ENCODE results near the gene CCT8L2.
"Not testable (repeated sequence)": the region's sequence is repeated elsewhere in the genome, so short reads cannot be mapped to it uniquely, and the experiment has no call there.

Gene CCT8L2

DNA sequence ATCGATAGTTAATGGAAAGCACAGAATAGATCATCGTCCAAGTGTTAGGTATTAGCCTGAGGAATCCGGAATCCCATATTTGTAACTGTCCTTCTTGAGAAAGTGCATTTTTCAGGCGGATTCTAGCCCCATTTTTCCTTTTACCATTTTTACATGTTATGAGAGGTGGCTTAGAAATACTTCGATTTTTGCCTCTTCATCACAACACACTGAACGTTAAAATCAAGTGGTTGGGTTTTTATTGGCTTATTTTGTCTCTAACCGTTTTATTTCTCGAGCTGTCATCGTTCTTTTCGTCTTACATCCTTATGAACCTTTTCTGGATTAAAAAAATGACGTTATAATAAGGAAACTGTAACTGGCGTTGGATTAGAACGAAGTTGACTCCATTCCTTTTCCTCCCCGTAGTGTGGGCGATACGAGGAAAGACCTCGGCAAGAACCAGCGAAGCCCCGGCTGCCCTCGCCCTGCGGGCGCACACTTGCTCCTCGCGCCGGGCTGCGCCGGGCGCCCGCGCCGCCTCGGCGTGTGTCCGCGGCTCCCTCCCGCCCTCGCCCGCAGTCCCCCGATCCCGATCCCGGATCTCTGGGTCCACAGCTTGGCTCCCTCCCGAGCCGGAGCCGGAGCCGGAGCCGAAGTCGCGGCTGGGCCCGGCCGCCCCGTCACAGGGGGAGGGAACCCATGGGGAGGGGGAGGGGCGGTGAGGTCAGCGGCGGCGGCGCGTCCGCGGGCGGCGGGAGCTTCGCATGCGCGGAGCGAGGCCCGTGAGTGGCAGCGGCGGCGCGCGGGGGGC, 8.2 kb upstream of the CCT8L2 start:
- DNase-seq = peak; percentile 83
- in situ Hi-C loops (cut with HindIII; ENCODE audit: low pct_ligation_motif_present, low pct_unique_long_range_greater_than_20kb, low sequenced_read_pairs) = not testable (repeated sequence)

GRCh38 chr22:16599648-16600047, 7.0 kb upstream of the CCT8L2 start:
- in situ Hi-C loops (cut with HindIII; ENCODE audit: low pct_ligation_motif_present, low pct_unique_long_range_greater_than_20kb, low sequenced_read_pairs) = not testable (repeated sequence)

GRCh38 chr22:16595251-16595650, 2.6 kb upstream of the CCT8L2 start:
- in situ Hi-C loops (cut with HindIII; ENCODE audit: low pct_ligation_motif_present, low pct_unique_long_range_greater_than_20kb, low sequenced_read_pairs); DNase-seq: not testable (repeated sequence)

More at GRCh38 chr22:16599648-16600047, 7.0 kb upstream of the CCT8L2 start:
- DNase-seq = not testable (repeated sequence)

GRCh38 chr22:16594026-16594425, 1.4 kb upstream of the CCT8L2 start:
- in situ Hi-C loops (cut with HindIII; ENCODE audit: low pct_ligation_motif_present, low pct_unique_long_range_greater_than_20kb, low sequenced_read_pairs) = no loop called here
- DNase-seq = no peak

- in situ Hi-C loops (cut with HindIII; ENCODE audit: low pct_ligation_motif_present, low pct_unique_long_range_greater_than_20kb, low sequenced_read_pairs); DNase-seq: not testable (repeated sequence)
These were observed 379 bp downstream of the CCT8L2 start for GRCh38 chr22:16592231-16592630.

DNA sequence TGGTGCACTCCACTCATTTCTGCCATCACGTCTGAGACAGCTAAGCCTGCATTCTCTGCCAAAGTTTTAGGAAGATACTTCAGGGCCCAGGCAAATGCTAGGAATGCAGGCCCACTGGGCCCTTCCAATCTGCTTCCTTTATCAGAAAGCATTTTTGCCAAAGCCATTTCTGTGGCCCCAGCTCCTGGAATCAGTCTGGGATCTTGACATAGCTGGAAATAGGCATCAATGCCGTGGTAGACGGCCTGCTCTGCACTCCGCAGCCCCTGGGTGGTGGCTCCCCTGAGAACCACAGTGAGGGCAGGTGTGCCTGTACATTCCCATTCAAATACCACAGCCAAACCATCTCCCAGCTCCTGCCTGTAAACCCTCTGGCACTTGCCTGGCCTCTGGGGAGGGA, 1.5 kb downstream of the CCT8L2 start:
- DNase-seq; in situ Hi-C loops (cut with HindIII; ENCODE audit: low pct_ligation_motif_present, low pct_unique_long_range_greater_than_20kb, low sequenced_read_pairs): not testable (repeated sequence)

- DNase-seq = no peak
- in situ Hi-C loops (cut with HindIII; ENCODE audit: low pct_ligation_motif_present, low pct_unique_long_range_greater_than_20kb, low sequenced_read_pairs) = no loop called here
These were observed 5.6 kb downstream of the CCT8L2 start for GRCh38 chr22:16586991-16587390.

DNA sequence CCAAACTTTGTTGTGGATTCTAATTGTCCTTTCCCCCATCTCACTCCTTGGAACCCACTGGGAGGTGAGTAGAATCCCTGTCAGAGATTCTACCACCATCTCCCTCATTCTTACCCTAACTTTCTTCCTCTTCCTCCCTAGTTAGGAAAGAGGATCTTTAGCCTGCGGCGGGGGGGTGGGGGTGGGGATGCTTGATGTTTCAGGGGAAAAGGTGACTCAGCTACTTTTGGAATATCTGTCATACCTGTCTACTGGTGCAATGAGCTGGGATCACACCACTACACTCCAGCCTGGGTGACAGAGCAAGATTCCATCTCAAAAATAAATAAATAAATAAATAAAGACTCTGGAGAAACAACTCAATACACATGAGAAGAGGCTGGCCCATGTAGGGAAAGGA, 6.4 kb downstream of the CCT8L2 start:
- DNase-seq = no peak
- in situ Hi-C loops (cut with HindIII; ENCODE audit: low pct_ligation_motif_present, low pct_unique_long_range_greater_than_20kb, low sequenced_read_pairs) = no loop called here

DNA sequence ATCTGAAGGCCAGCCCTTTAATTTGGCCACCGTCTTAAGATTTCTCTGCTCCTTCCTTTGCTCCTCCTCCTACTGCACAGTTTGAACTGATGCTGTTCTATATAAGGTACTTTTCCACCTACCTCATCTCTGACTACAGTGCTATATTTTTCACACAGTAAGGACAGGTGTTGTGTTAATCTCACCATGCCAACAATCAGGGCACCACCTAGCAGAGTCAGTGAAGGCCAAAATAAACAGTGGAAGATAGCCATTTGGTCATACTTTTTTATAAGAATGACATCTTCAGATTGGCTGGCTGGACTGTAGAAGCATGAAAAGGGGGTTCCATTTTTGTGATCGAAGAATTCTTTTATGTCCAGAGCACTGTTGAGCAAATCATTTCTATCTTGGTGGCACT, 11.7 kb downstream of the CCT8L2 start:
- in situ Hi-C loops (cut with HindIII; ENCODE audit: low pct_ligation_motif_present, low pct_unique_long_range_greater_than_20kb, low sequenced_read_pairs); DNase-seq: not testable (repeated sequence)

GRCh38 chr22:16569240-16569834, 23.3 kb downstream of the CCT8L2 start:
- DNase-seq; in situ Hi-C loops (cut with HindIII; ENCODE audit: low pct_ligation_motif_present, low pct_unique_long_range_greater_than_20kb, low sequenced_read_pairs): not testable (repeated sequence)

DNA sequence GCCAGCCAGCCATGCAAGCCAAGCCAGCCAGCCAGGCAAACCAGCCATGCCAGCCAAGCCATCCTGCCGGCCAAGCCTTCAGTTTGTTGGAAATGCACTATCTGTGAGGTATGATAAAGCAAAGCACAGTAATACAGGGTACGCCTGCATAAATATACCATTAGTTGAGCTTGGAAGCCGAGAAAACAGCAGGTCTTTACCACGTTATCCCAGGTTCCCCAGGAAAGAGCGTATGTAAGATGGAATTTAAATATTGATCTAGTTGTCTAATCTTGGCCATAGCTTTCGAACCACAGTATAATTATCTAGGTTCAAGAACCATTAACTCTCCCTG, 24.2 kb downstream of the CCT8L2 start:
- in situ Hi-C loops (cut with HindIII; ENCODE audit: low pct_ligation_motif_present, low pct_unique_long_range_greater_than_20kb, low sequenced_read_pairs) = no loop called here
- DNase-seq = no peak

GRCh38 chr22:16567617-16568424, 24.8 kb downstream of the CCT8L2 start:
- in situ Hi-C loops (cut with HindIII; ENCODE audit: low pct_ligation_motif_present, low pct_unique_long_range_greater_than_20kb, low sequenced_read_pairs); DNase-seq: not testable (repeated sequence)

DNA sequence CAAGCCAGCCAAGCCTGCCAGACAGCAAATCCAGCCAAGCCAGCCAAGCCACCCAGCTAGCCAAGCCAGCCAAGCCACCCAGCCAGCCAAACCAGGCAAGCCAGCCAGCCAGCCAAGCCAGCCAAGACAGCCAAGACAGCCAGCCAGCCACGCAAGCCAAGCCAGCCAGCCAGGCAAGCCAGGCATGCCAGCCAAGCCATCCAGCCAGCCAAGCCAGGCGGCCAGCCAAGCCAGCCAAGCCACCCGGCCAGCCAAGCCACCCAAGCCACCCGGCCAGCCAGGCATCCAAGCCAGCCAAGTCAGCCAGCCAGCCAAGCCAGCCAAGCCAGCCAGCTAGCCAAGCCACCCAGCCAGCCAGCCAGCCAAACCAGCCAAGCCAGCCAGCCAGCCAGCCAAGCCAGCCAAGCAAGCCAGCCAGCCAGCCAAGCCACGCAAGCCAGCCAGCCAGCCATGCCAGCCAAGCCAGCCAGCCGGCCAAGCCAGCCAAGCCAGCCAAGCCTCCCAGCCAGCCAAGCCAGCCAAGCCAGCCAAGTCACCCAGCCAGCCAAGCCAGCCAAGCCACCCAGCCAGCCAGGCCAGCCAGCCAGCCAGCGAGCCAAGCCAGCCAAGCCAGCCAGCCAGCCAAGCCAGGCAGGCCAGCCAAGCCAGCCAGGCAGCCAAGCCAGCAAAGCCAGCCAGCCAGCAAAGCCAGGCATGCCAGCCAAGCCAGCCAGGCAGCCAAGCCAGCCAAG, 26.0 kb downstream of the CCT8L2 start:
- DNase-seq; in situ Hi-C loops (cut with HindIII; ENCODE audit: low pct_ligation_motif_present, low pct_unique_long_range_greater_than_20kb, low sequenced_read_pairs): not testable (repeated sequence)

GRCh38 chr22:16565585-16566420, 26.8 kb downstream of the CCT8L2 start:
- in situ Hi-C loops (cut with HindIII; ENCODE audit: low pct_ligation_motif_present, low pct_unique_long_range_greater_than_20kb, low sequenced_read_pairs); DNase-seq: not testable (repeated sequence)

- in situ Hi-C loops (cut with HindIII; ENCODE audit: low pct_ligation_motif_present, low pct_unique_long_range_greater_than_20kb, low sequenced_read_pairs) = not testable (repeated sequence)
These were observed 27.6 kb downstream of the CCT8L2 start for GRCh38 chr22:16564837-16565584.

GRCh38 chr22:16563555-16564520, 28.8 kb downstream of the CCT8L2 start:
- in situ Hi-C loops (cut with HindIII; ENCODE audit: low pct_ligation_motif_present, low pct_unique_long_range_greater_than_20kb, low sequenced_read_pairs) = no loop called here
- DNase-seq = no peak

More at GRCh38 chr22:16564837-16565584, 27.6 kb downstream of the CCT8L2 start:
- not testable (repeated sequence) for DNase-seq

Data from ACHN (cell line).